CD4-positive, alpha-beta T cell (primary cell): Measurements from ENCODE around the gene ERN1. TPM values are rescaled to one million over a fixed set of nuclear protein-coding genes. Genes with fewer than 3 reads are reported as not detected.

Experiments used
- ATAC-seq: fragments of 200-7000 bp; cut with Tn5 transposase; one replicate; pipeline ENCODE4 v1.10.0; 2022; ENCODE audit warnings: mild to moderate bottlenecking; ENCODE audit not compliant: poor library complexity
- CTCF ChIA-PET: fragments of 350-600 bp; sonication (Branson Sonifier 250); formaldehyde crosslinking; loops from one replicate; lab custom pipeline; 2021; ENCODE audit warnings: antibody characterized with exemption, inconsistent platforms; lab: Charles Lee
- POLR2A ChIA-PET: fragments of 350-600 bp; sonication (Branson Sonifier 250); formaldehyde crosslinking; loops from one replicate; lab custom pipeline; 2021; ENCODE audit warnings: antibody characterized with exemption, inconsistent platforms; lab: Charles Lee
- DNase-seq, 14 experiments: peaks; one replicate each; pipeline ENCODE4 v3.0.0-alpha.2; 2013 to 2020; ENCODE audit warnings: mixed read lengths in 2 of 14
- H3K27ac ChIP-seq, 2 donors: one replicate each; pipeline versions ENCODE4 v1.5.1 to v1.7.0; 2013; ENCODE audit warnings: low read length in 2 of 2, low read depth in 1 of 2, mild to moderate bottlenecking in 1 of 2
- H3K27me3 ChIP-seq, 2 experiments: 1 replicate in 1 of 2; 2 replicates in 1 of 2; pipeline versions ENCODE4 v1.6.1 to v1.7.0; 2013; ENCODE audit warnings: low read length in 2 of 2, control low read depth in 1 of 2, mild to moderate bottlenecking in 1 of 2, moderate library complexity in 1 of 2; ENCODE audit not compliant: insufficient read depth in 2 of 2, control insufficient read depth in 1 of 2
- H3K36me3 ChIP-seq: one replicate; pipeline ENCODE4 v1.6.1; 2013; ENCODE audit warnings: low read length, control low read depth; ENCODE audit not compliant: insufficient read depth
- H3K4me1 ChIP-seq: one replicate; pipeline ENCODE4 v1.6.1; 2013; ENCODE audit warnings: low read length, control low read depth; ENCODE audit not compliant: insufficient read depth
- H3K4me3 ChIP-seq: one replicate; pipeline ENCODE4 v1.5.1; 2013; ENCODE audit warnings: mild to moderate bottlenecking, low read length, moderate library complexity
- H3K9me3 ChIP-seq, 2 experiments: 1 replicate in 1 of 2; 2 replicates in 1 of 2; pipeline versions ENCODE4 v1.6.1 to v1.7.0; 2013; ENCODE audit warnings: low read length in 2 of 2, mild to moderate bottlenecking in 2 of 2, control low read depth in 1 of 2, moderate library complexity in 1 of 2; ENCODE audit not compliant: control insufficient read depth in 1 of 2, insufficient read depth in 1 of 2
- H3K27ac Mint-ChIP-seq: one replicate; pipeline ENCODE4 v1.8.0; 2020; ENCODE audit warnings: mixed read lengths
- H3K27me3 Mint-ChIP-seq: one replicate; pipeline ENCODE4 v1.8.0; 2021; ENCODE audit warnings: mixed read lengths
- H3K36me3 Mint-ChIP-seq: one replicate; pipeline ENCODE4 v1.8.0; 2021; ENCODE audit warnings: low read depth, mixed read lengths
- H3K4me1 Mint-ChIP-seq: one replicate; pipeline ENCODE4 v1.8.0; 2021; ENCODE audit warnings: low read depth, mixed read lengths
- H3K4me3 Mint-ChIP-seq: one replicate; pipeline ENCODE4 v1.8.0; 2020; ENCODE audit warnings: mild to moderate bottlenecking, mixed read lengths
- H3K9me3 Mint-ChIP-seq: one replicate; pipeline ENCODE4 v1.8.0; 2020; ENCODE audit warnings: mixed read lengths
- CTCF ChIP-seq: fragments of 200-600 bp; IDR thresholded peaks from one replicate; pipeline ENCODE4 v1.8.0; 2022; ENCODE audit warnings: antibody characterized with exemption, mild to moderate bottlenecking
- intact Hi-C, 2 experiments: fragments of 100-400 bp; cut with DNase I in 1 of 2; cut with micrococcal nuclease in 1 of 2; formaldehyde crosslinking; loops; one replicate each; pipeline versions ENCODE4 v1.15.1 to v1.9.0; 2023 to 2025; cut with DNase I, micrococcal nuclease
- total RNA-seq, 174 experiments: library from RNA in 2 of 174; stranded (reverse) in 2 of 174; gene quantifications; one replicate each; pipeline ENCODE4 v1.2.3 and lab custom pipeline; 2021 to 2026

ERN1 gene
- total RNA-seq, 2 experiments from 2014 or later = 62.7 to 67.8 TPM

- H3K9me3 ChIP-seq = no peaks in the 10 kb centered on the region
- POLR2A ChIA-PET = interaction anchor here (3.6 kb wide), 1 partner anchor 16 kb away, joined by 23 read pairs; no protein-coding TSS in a partner anchor
- no peak overlapping the region for H3K4me3 ChIP-seq
- no peak for TF ChIP-seq CTCF
- no peaks in the 10 kb centered on the region for H3K4me1 ChIP-seq
- peaks cover 17% of the 10 kb centered on the region for H3K36me3 ChIP-seq
- H3K36me3 Mint-ChIP-seq = peaks cover 19% of the 10 kb centered on the region
- no peak overlapping the region for H3K4me3 Mint-ChIP-seq
- no peaks in the 10 kb centered on the region for H3K9me3 Mint-ChIP-seq
- intact Hi-C loops = no loop called here
- CTCF ChIA-PET = no interaction called here
- no peaks in the 10 kb centered on the region for H3K27me3 ChIP-seq
- no peak for DNase-seq
- ATAC-seq = no peak
- no peak overlapping the region for H3K27ac Mint-ChIP-seq
- H3K27ac ChIP-seq = no peak overlapping the region
- peaks cover 7% of the 10 kb centered on the region for H3K4me1 Mint-ChIP-seq
- H3K27me3 Mint-ChIP-seq = no peaks in the 10 kb centered on the region
Measured at GRCh38 chr17:64161380-64162176, 31.6 kb upstream of the ERN1 start.

GRCh38 chr17:64160378-64160777 lies 30.4 kb upstream of the ERN1 start:
- H3K4me3 Mint-ChIP-seq = no peak overlapping the region
- CTCF ChIA-PET = no interaction called here
- DNase-seq = no peak
- Histone ChIP-seq H3K9me3 (no peaks in the 10 kb centered on the region), H3K4me1 (no peaks in the 10 kb centered on the region), H3K27me3 (no peaks in the 10 kb centered on the region), H3K4me3 (no peak overlapping the region), H3K36me3 (peaks cover 10% of the 10 kb centered on the region), H3K27ac (no peak overlapping the region)
- POLR2A ChIA-PET = interaction anchor here (0.7 to 3.6 kb wide), 2 partner anchors 9 to 14 kb away, joined by 3 to 23 read pairs; no protein-coding TSS in a partner anchor
- no peak for ATAC-seq
- TF ChIP-seq CTCF = no peak
- H3K36me3 Mint-ChIP-seq = peaks cover 12% of the 10 kb centered on the region
- intact Hi-C loops = no loop called here
- H3K9me3 Mint-ChIP-seq = no peaks in the 10 kb centered on the region
- peaks cover 7% of the 10 kb centered on the region for H3K4me1 Mint-ChIP-seq
- H3K27ac Mint-ChIP-seq = no peak overlapping the region
- H3K27me3 Mint-ChIP-seq = no peaks in the 10 kb centered on the region

GRCh38 chr17:64158831-64159590 lies 29.1 kb upstream of the ERN1 start:
- Histone ChIP-seq H3K27ac (no peak overlapping the region), H3K36me3 (peaks cover 7% of the 10 kb centered on the region), H3K27me3 (no peaks in the 10 kb centered on the region), H3K4me1 (no peaks in the 10 kb centered on the region), H3K9me3 (no peaks in the 10 kb centered on the region), H3K4me3 (no peak overlapping the region)
- peaks cover 7% of the 10 kb centered on the region for H3K4me1 Mint-ChIP-seq
- ATAC-seq = no peak
- no peaks in the 10 kb centered on the region for H3K9me3 Mint-ChIP-seq
- TF ChIP-seq CTCF = no peak
- no peak overlapping the region for H3K27ac Mint-ChIP-seq
- POLR2A ChIA-PET = interaction anchor here (3.6 kb wide), 1 partner anchor 13 kb away, joined by 23 read pairs; no protein-coding TSS in a partner anchor
- intact Hi-C loops = no loop called here
- CTCF ChIA-PET = no interaction called here
- no peaks in the 10 kb centered on the region for H3K27me3 Mint-ChIP-seq
- no peak for DNase-seq
- no peak overlapping the region for H3K4me3 Mint-ChIP-seq
- peaks cover 14% of the 10 kb centered on the region for H3K36me3 Mint-ChIP-seq
